Stimulated activated naive B cell treated with anti-CD40 and anti-IgM and Interleukin-4, amounts not matched to agents 10 μg/mL and 1 μg/mL and 100 μg/mL, for 72 hours (primary cell): ENCODE data around the gene FHOD3.
"Not testable (repeated sequence)": the region's sequence is repeated elsewhere in the genome, so short reads cannot be mapped to it uniquely, and the experiment has no call there.

Experiments used
- ATAC-seq, 2 donors: fragments of 150-1000 bp; cut with Tn5 transposase; replicated peaks; 2 replicates each; pipeline ENCODE4 v1.10.0; 2021; ENCODE audit warnings: moderate library complexity in 1 of 2
- DNase-seq: peaks from one replicate; pipeline ENCODE4 v3.0.0; 2021
- H3K27ac Mint-ChIP-seq: one replicate; pipeline ENCODE4 v1.8.0; 2022; ENCODE audit warnings: mild to moderate bottlenecking, mixed read lengths
- H3K27me3 Mint-ChIP-seq, 2 donors: one replicate each; pipeline ENCODE4 v1.8.0; 2022; ENCODE audit warnings: mixed read lengths in 2 of 2
- H3K36me3 Mint-ChIP-seq, 2 donors: one replicate each; pipeline ENCODE4 v1.8.0; 2022; ENCODE audit warnings: mixed read lengths in 2 of 2, mild to moderate bottlenecking in 1 of 2
- H3K4me1 Mint-ChIP-seq, 2 donors: one replicate each; pipeline ENCODE4 v1.8.0; 2022; ENCODE audit warnings: mixed read lengths in 2 of 2, mild to moderate bottlenecking in 1 of 2
- H3K4me3 Mint-ChIP-seq, 2 donors: one replicate each; pipeline ENCODE4 v1.8.0; 2022; ENCODE audit warnings: mild to moderate bottlenecking in 2 of 2, mixed read lengths in 2 of 2, moderate library complexity in 1 of 2
- H3K9me3 Mint-ChIP-seq, 2 donors: one replicate each; pipeline ENCODE4 v1.8.0; 2022; ENCODE audit warnings: mixed read lengths in 2 of 2, mild to moderate bottlenecking in 1 of 2

The FHOD3 gene

DNA sequence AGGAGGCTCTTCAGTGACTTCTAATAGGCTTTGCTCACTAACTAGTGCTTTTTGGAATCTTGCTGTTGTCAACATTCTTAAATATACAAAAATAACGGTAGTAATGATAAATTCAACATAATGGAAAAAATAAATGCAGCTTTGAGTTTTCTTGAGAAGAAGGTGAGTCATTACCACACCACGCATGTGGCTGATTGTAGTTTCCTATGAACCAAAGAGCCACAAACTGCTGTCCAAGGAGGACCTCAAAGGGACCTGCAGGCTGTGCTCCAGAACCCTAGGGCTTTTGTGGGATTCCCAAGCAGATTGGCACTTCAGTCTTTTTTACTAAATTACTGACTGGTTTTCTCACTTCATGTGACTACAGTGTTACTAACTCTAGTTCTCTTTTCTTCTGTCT, 464.6 kb downstream of the FHOD3 start:
- no peak overlapping the region for H3K4me3 Mint-ChIP-seq
- ATAC-seq (peak; percentile 68 to 73), DNase-seq (no peak)
- no peaks in the 10 kb centered on the region for H3K36me3 Mint-ChIP-seq
- peaks cover 4% of the 10 kb centered on the region in 2 donors for H3K9me3 Mint-ChIP-seq
- peaks cover 5 to 6% of the 10 kb centered on the region in 2 donors for H3K27me3 Mint-ChIP-seq
- H3K27ac Mint-ChIP-seq = no peak overlapping the region
- H3K4me1 Mint-ChIP-seq = peaks cover 0 to 5% of the 10 kb centered on the region in 2 donors

DNA sequence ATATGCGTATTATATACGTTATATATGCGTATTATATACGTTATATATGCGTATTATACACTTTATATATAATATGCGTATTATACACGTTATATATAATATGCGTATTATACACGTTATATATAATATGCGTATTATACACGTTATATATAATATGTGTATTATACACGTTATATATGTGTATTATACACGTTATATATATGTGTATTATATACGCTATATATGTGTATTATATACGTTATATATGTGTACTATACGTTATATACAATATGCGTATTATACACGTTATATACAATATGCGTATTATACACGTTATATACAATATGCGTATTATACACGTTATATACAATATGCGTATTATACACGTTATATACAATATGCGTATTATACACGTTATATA, 465.5 kb downstream of the FHOD3 start:
- H3K9me3 Mint-ChIP-seq, H3K4me1 Mint-ChIP-seq, DNase-seq, H3K27ac Mint-ChIP-seq, ATAC-seq, H3K36me3 Mint-ChIP-seq, H3K4me3 Mint-ChIP-seq, H3K27me3 Mint-ChIP-seq: not testable (repeated sequence)

DNA sequence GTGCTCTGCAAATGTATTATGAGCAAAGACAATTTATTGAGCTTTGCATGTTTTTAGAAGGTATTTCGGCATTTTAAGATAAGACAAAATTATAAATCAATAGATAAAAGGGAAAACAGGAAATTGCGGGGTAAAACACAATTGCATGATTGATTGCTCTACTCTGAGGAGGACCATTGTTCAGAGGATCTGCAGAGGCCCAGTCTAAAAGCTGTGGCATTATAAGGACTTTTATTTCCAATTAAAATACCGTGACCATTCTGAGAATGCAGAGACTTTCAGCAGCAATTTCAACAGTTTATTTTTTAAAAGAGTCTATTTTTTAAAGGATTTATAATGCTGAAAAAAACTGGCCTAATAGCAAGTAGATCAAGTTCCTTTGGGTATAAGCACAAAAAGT, 469.3 kb downstream of the FHOD3 start:
- Mint-ChIP-seq H3K27me3 (no peaks in the 10 kb centered on the region), H3K27ac (no peak overlapping the region), H3K4me1 (peaks cover 3 to 11% of the 10 kb centered on the region in 2 donors), H3K36me3 (no peaks in the 10 kb centered on the region), H3K9me3 (no peaks in the 10 kb centered on the region), H3K4me3 (no peak overlapping the region)
- no peak for DNase-seq
- no peak for ATAC-seq

DNA sequence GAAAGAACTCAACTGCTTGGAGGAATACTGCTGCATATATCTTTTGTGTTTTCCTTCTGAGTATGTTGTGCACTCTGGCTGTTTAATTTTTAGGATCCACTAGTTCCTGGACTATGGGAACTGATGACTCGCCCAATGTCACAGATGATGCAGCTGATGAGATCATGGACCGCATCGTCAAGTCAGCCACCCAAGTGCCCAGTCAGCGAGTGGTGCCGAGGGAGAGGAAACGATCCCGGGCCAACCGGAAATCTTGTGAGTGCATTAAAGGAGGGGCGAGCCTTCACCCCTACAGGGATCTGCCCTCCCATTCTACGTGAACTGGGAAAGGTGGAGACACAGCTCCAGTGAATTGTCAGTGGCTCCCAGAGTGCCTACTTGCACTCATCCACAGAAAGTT, 471.7 kb downstream of the FHOD3 start:
- Mint-ChIP-seq H3K4me3 (no peak overlapping the region), H3K9me3 (no peaks in the 10 kb centered on the region), H3K27ac (no peak overlapping the region), H3K27me3 (no peaks in the 10 kb centered on the region), H3K36me3 (no peaks in the 10 kb centered on the region), H3K4me1 (peaks cover 3 to 11% of the 10 kb centered on the region in 2 donors)
- no peak for DNase-seq
- no peak for ATAC-seq

DNA sequence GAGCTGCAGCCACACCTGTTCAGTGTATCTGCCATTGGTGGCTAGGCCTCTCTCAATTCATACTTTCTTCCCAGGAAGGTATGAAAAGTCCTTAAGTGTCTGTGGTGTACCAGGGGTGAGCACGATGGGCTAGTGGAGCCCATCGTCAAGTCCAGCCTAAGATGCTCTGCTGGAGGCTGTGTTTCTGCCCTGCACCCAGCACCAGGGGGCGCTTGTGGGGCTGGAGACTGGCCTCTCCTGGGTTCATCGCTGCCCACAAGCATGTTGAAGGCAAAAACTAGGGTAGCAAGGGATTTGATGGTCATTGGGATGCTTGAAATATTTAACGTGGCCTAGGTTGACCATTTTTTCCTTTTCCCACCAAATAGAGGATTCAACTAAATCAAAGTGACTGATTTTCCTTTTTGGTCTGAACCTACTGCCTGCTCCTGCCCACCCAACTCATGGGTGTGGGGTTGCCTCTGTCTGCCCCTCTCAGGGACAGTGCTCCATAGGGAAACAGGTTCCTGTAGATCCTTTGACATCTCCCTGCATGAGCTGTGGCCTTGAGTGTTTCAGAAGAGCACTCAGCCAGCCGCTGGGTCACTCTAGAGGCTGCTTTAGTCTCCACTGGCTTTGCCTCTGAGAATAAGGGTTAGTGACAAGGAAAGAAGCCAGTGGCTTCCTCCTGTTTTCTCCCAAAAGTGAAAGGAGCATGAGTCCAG, 472.2 kb downstream of the FHOD3 start:
- ATAC-seq (peak in 1 of 2 donors; percentile 31), DNase-seq (no peak)
- Mint-ChIP-seq H3K4me1 (peaks cover 3 to 11% of the 10 kb centered on the region in 2 donors), H3K9me3 (no peaks in the 10 kb centered on the region), H3K27me3 (no peaks in the 10 kb centered on the region), H3K27ac (no peak overlapping the region), H3K4me3 (no peak overlapping the region), H3K36me3 (no peaks in the 10 kb centered on the region)

DNA sequence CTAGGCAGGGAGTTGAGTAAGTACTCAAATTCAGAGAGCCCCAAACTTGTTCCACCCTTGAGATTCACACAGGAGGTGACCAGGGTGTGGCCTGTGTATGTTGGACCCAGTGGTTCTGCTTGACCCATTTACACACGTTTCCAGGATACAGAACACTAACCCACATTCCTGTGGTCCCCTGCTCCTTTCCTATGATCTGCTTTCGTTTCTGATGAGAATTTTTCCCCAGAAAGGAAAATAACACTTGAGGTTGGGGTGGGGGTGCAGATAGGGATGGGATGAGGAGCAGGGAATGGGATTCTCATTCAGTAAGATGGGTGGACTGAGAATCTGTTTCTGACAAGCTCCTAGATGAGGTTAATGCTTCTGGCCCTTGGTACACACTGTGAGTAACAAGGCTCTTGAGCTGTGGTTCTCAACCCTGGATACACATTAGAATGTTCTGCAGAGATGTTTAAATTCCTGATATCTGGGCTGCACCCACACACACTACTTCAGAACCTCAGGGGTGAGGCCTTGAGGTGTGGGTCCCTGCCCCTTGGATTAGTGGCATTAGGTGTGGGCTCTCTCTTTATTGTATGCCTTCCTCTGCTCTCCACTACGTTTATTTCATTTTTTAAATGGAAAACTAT, 472.9 kb downstream of the FHOD3 start:
- DNase-seq (no peak), ATAC-seq (no peak)
- peaks cover 3 to 11% of the 10 kb centered on the region in 2 donors for H3K4me1 Mint-ChIP-seq
- H3K9me3 Mint-ChIP-seq = no peaks in the 10 kb centered on the region
- no peaks in the 10 kb centered on the region for H3K36me3 Mint-ChIP-seq
- H3K27ac Mint-ChIP-seq = no peak overlapping the region
- no peaks in the 10 kb centered on the region for H3K27me3 Mint-ChIP-seq
- no peak overlapping the region for H3K4me3 Mint-ChIP-seq

DNA sequence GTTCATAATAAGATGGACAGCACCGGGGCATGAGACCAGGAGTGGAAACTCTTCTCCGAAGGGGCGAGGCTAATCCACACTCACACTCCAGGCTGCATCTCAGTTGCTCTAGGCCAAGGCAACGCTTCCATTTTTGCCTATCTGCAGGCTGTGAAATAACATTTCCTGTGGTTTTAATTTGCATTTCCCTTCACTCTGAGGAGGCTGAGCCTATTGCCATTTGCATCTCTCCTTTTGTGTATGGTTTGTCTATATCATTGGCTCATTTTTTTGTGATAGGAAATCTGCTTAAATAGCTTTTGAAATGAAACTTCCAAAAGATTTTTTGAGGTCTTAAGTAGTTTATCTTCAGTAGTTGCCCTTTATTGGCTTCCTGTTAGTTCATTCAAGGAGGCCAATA, 473.7 kb downstream of the FHOD3 start:
- ATAC-seq (no peak), DNase-seq (no peak)
- H3K4me1 Mint-ChIP-seq = peaks cover 3 to 11% of the 10 kb centered on the region in 2 donors
- no peaks in the 10 kb centered on the region for H3K36me3 Mint-ChIP-seq
- no peaks in the 10 kb centered on the region for H3K27me3 Mint-ChIP-seq
- no peak overlapping the region for H3K4me3 Mint-ChIP-seq
- H3K9me3 Mint-ChIP-seq = no peaks in the 10 kb centered on the region
- no peak overlapping the region for H3K27ac Mint-ChIP-seq

DNA sequence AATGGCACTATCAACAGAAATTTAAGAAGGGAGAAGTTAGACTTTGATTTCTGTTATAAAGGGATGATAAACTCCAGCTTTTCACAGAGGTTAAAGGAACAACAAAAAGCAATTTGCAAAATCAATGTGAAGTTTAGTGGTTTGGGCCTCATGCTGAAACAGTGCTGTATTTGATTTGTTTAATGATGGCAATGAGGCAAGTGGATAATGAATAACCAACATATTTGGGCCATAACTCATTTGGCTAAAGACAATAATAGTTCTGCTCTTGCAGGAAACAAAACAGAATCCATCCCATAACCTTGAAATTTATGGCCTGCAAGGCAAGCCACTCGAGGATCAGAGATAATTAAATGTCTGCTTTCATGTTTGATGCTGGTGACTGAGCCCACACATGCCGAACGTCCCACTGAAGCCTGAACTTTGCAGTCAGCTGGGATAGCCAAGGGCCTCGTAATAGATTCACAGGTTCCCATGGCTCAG, 474.8 kb downstream of the FHOD3 start:
- no peak for ATAC-seq
- Mint-ChIP-seq H3K4me1 (peaks cover 3 to 11% of the 10 kb centered on the region in 2 donors), H3K4me3 (no peak overlapping the region), H3K27me3 (no peaks in the 10 kb centered on the region), H3K36me3 (no peaks in the 10 kb centered on the region), H3K27ac (no peak overlapping the region), H3K9me3 (no peaks in the 10 kb centered on the region)
- no peak for DNase-seq

DNA sequence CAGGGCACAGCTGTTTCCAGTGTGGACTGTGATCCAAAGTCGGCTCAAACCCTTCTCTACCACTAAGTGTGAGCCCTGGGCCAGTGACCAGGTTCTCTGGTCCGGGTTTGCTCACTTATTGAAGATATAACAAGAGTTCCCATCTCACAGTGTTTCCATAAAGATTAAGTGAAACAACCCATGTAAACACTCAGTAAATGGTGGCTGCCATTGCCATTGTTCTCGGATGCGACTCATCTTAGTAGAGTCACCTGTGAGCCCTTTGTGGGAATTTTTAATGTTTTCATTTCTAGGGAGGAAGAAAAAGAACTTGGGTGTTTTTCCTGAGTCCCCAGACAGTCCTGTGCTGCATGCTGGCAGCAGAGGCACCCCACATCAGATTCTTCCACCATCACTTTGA, 477.9 kb downstream of the FHOD3 start:
- Mint-ChIP-seq H3K27me3 (no peaks in the 10 kb centered on the region), H3K27ac (no peak overlapping the region), H3K4me1 (peaks cover 3 to 11% of the 10 kb centered on the region in 2 donors), H3K4me3 (no peak overlapping the region), H3K36me3 (peaks cover 3 to 11% of the 10 kb centered on the region in 2 donors), H3K9me3 (no peaks in the 10 kb centered on the region)
- ATAC-seq (no peak), DNase-seq (no peak)

DNA sequence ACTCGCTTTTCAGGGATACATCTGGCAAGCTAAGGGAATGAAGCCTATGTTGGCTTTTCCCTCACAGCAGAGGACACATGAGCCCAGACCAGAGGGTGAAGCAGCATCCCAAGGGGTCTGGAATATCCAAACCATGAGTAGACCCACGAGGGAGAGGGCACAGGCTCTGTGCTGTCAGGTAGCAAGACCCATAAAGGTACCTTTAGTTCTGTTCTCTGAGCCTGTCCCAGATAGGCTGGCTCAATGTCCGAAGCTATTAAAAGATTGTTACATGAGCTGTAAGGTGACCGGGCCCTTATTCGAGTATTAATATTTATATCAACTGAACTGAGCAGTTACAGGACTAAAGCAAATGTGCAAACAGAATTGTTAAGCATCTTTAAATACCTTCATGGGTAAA, 479.1 kb downstream of the FHOD3 start:
- Mint-ChIP-seq H3K4me1 (peaks cover 0 to 1% of the 10 kb centered on the region in 2 donors), H3K4me3 (no peak overlapping the region), H3K27me3 (no peaks in the 10 kb centered on the region), H3K9me3 (no peaks in the 10 kb centered on the region), H3K27ac (no peak overlapping the region), H3K36me3 (peaks cover 3 to 13% of the 10 kb centered on the region in 2 donors)
- no peak for DNase-seq
- no peak for ATAC-seq

DNA sequence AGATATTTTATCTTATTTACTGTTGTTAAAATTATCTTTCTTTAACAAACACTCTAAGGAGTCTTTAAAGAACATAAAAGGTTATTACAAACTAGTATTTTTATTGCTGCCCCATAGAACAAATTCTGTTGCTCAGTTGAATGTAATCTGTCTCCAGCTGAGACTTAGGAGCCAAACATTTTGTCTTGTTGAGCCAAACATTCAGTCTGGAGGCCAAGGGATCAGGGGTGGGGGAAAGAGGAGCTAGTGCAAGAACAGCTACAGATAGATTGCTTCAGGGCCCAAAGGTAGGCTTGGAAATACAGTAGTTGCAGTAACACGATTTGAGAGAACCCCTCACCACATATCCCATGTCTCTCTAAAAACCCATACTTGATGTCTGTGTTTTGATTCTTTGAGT, 480.1 kb downstream of the FHOD3 start:
- Mint-ChIP-seq H3K9me3 (no peaks in the 10 kb centered on the region), H3K36me3 (peaks cover 3 to 14% of the 10 kb centered on the region in 2 donors), H3K4me3 (no peak overlapping the region)

DNA sequence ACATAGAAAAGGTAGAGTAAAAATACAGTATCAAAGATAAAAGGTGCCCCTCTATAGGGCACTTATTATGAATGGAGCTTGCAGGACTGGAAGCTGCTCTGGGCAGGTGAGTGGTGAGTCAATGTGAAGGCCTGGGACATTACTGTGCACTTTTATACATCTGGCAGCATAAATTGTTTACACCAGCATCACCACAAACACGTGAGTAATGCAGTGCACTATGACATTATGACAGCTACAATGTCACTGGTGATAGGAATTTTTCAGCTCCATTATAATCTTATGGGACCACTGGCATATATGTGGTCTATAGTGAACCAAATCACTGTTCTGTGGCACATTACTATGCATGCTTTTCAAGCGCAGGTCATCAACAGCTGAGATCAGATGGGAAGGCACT, 483.2 kb downstream of the FHOD3 start:
- Mint-ChIP-seq H3K36me3 (peaks cover 5 to 17% of the 10 kb centered on the region in 2 donors), H3K27me3 (no peaks in the 10 kb centered on the region), H3K4me1 (no peaks in the 10 kb centered on the region), H3K27ac (no peak overlapping the region), H3K4me3 (no peak overlapping the region), H3K9me3 (no peaks in the 10 kb centered on the region)
- DNase-seq (no peak), ATAC-seq (no peak)

More for the DNA sequence above, 480.1 kb downstream of the FHOD3 start:
- Mint-ChIP-seq H3K27me3 (no peaks in the 10 kb centered on the region), H3K27ac (no peak overlapping the region), H3K4me1 (no peaks in the 10 kb centered on the region)
- ATAC-seq = no peak
- no peak for DNase-seq

DNA sequence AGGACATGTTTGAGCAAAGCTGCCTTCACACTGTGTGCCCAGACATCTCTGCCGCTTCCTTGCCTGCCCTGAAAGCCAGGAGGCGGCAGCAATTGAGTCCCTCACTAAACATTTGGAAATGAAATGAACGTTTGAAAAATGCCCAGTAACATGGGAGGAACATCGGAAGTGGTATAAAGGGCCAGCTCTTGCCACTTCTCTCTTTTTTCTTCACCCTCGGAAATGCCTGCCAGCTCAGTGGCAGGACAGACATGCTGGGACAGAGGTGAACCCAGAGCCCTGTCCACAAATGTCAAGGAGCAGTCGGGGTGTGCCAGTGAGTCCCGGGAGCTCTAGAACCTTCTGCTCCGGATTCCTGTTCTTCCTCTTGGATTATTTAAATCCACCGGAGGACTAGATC, 485.2 kb downstream of the FHOD3 start:
- Mint-ChIP-seq H3K36me3 (peaks cover 8 to 26% of the 10 kb centered on the region in 2 donors), H3K4me3 (no peak overlapping the region), H3K4me1 (no peaks in the 10 kb centered on the region), H3K27me3 (no peaks in the 10 kb centered on the region), H3K27ac (no peak overlapping the region), H3K9me3 (no peaks in the 10 kb centered on the region)
- DNase-seq (no peak), ATAC-seq (no peak)

DNA sequence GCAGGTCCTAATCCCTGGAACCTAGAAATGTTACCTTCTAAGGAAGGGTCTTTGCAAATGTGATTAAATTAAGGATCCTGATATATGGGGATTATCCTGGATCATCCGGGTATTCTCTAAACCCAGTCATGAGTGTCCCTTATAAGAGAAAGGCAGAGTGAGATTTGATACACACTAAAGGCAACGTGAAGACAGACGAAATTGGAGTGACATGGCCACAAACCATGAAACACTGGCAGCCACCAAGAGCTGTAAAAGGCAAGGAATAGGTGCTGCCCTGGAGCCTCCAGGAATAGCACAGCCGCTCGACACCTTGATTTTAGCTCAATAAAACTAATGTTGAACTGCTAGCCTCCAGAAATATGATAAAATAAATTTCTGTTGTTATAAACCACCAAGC, 486.3 kb downstream of the FHOD3 start:
- Mint-ChIP-seq H3K4me3 (no peak overlapping the region), H3K27me3 (no peaks in the 10 kb centered on the region), H3K9me3 (no peaks in the 10 kb centered on the region), H3K36me3 (peaks cover 6 to 26% of the 10 kb centered on the region in 2 donors), H3K27ac (no peak overlapping the region), H3K4me1 (no peaks in the 10 kb centered on the region)
- ATAC-seq = no peak
- no peak for DNase-seq

DNA sequence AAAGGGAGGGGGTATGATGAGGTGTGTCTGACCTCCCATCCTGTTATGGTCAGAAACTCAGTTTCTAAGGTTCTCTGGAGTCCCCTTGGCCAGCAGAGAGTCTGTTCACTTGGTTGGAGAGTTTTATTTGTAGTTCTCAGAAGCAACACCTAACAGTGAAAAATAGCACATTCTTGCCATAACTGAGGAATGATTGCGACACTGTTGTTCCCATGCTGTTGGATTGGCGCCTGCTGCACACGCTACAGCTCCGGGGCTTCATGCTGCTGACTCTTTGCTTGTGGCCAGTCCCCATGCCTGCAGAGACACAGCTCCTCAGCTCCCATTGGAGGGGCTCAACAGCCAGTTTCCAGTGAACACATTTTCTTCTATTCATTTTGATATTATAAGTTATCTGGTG, 489.2 kb downstream of the FHOD3 start:
- H3K4me3 Mint-ChIP-seq = no peak overlapping the region
- DNase-seq = no peak
- no peaks in the 10 kb centered on the region for H3K4me1 Mint-ChIP-seq
- H3K27ac Mint-ChIP-seq = no peak overlapping the region
- peaks cover 23 to 34% of the 10 kb centered on the region in 2 donors for H3K36me3 Mint-ChIP-seq
- H3K27me3 Mint-ChIP-seq = no peaks in the 10 kb centered on the region
- peaks cover 7 to 9% of the 10 kb centered on the region in 2 donors for H3K9me3 Mint-ChIP-seq
- no peak for ATAC-seq
